DOHH2 (cell line): ENCODE measurements around the gene METTL25.

Experiments used
- CTCF ChIP-seq: fragments of 200-600 bp; sonication (generic); IDR thresholded peaks from one replicate; pipeline ENCODE4 v1.5.1; 2014; ENCODE audit warnings: antibody characterized with exemption, mild to moderate bottlenecking, low read depth, low read length; ENCODE audit not compliant: poor library complexity, severe bottlenecking
- EZH2phosphoT487 ChIP-seq: fragments of 200-600 bp; sonication (generic); IDR thresholded peaks from 2 replicates; pipeline ENCODE4 v1.6.1; 2017; ENCODE audit warnings: borderline replicate concordance, mild to moderate bottlenecking, antibody characterized with exemption, low read length, moderate library complexity, mixed read lengths

DNA sequence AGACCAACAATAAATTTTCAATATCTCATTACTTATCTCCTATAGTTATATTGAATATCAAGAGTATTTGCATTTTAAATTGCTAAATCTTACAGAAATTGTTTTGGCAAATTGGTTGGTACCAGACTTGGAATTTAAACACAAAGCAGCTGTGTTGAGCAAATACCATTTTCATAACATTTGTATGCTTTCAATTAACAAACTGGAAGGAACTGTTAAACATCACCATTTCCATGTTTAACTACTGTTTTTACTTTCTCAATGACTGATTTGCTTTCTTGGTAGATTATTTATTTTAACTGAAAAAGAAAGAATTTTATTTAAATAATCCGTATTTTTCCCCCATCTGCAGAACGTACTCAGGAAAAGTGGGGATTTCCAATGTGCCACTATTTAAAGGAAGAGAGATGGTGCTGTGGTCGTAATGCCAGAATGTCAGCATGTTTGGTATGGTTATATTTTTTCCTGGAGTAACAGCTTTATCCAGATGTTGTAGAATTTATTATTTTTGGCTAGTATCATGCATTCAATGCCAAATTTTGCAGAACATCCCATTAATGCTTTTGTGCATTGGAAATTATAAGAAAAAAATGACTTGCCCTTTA is 72.3 kb downstream of the METTL25 start:
- TF ChIP-seq CTCF (no peak), EZH2phosphoT487 (no peak)
